OCI-LY1 (cell line): ENCODE measurements around the gene GHRH.

Experiments
- H2AFZ ChIP-seq: fragments of 200-600 bp; sonication (generic), shearing (Covaris generic); 2 replicates; pipeline ENCODE4 v1.6.0; 2014; ENCODE audit warnings: antibody characterized with exemption, mild to moderate bottlenecking, low read length
- H3F3A ChIP-seq: fragments of 200-600 bp; sonication (generic), shearing (Covaris generic); 2 replicates; pipeline ENCODE4 v1.6.0; 2014; ENCODE audit warnings: mild to moderate bottlenecking, antibody characterized with exemption, low read length, moderate library complexity; ENCODE audit not compliant: insufficient read depth
- H3K27ac ChIP-seq: fragments of 200-600 bp; sonication (generic); 2 replicates; pipeline ENCODE4 v1.5.1; 2014; ENCODE audit warnings: low read length, mixed run types, mild to moderate bottlenecking, low read depth; ENCODE audit not compliant: poor library complexity, severe bottlenecking
- H3K27me3 ChIP-seq: fragments of 200-600 bp; sonication (generic); 2 replicates; pipeline ENCODE4 v1.6.0; 2014; ENCODE audit warnings: antibody characterized with exemption, mild to moderate bottlenecking, low read length, moderate library complexity; ENCODE audit not compliant: insufficient read depth
- H3K36me3 ChIP-seq: fragments of 200-600 bp; sonication (generic); 2 replicates; pipeline ENCODE4 v1.6.1; 2014; ENCODE audit warnings: mild to moderate bottlenecking, antibody characterized with exemption, low read length, moderate library complexity, mixed read lengths; ENCODE audit not compliant: insufficient read depth
- H3K4me1 ChIP-seq: fragments of 200-600 bp; sonication (generic); 2 replicates; pipeline ENCODE4 v1.5.1; 2014; ENCODE audit warnings: mild to moderate bottlenecking, low read length, moderate library complexity; ENCODE audit not compliant: insufficient read depth, severe bottlenecking
- H3K4me2 ChIP-seq: fragments of 200-600 bp; sonication (generic), shearing (Covaris generic); 2 replicates; pipeline ENCODE4 v1.6.1; 2014; ENCODE audit warnings: low read length
- H3K4me3 ChIP-seq: fragments of 200-600 bp; sonication (generic); 2 replicates; pipeline ENCODE4 v1.5.1; 2014; ENCODE audit warnings: low read length, low read depth, mild to moderate bottlenecking, mixed read lengths; ENCODE audit not compliant: poor library complexity, severe bottlenecking
- H3K79me2 ChIP-seq: fragments of 200-600 bp; shearing (Covaris generic); 2 replicates; pipeline ENCODE4 v1.6.1; 2016; ENCODE audit warnings: mixed run types, low read length, mixed read lengths; ENCODE audit not compliant: insufficient read depth
- H3K9ac ChIP-seq: fragments of 200-600 bp; sonication (generic), shearing (Covaris generic); 2 replicates; pipeline ENCODE4 v1.6.1; 2014; ENCODE audit warnings: mild to moderate bottlenecking, low read length, mixed read lengths
- H3K9me2 ChIP-seq: fragments of 200-600 bp; sonication (generic), shearing (Covaris generic); 2 replicates; pipeline ENCODE4 v1.6.1; 2014; ENCODE audit warnings: low read depth, mild to moderate bottlenecking, low read length, mixed read lengths
- H3K9me3 ChIP-seq: fragments of 200-600 bp; shearing (Covaris generic); 2 replicates; pipeline ENCODE4 v1.6.1; 2014; ENCODE audit warnings: low read length, mixed read lengths
- H4K20me1 ChIP-seq: fragments of 200-600 bp; sonication (generic), shearing (Covaris generic); 2 replicates; pipeline ENCODE4 v1.6.0; 2016; ENCODE audit warnings: mild to moderate bottlenecking, low read length; ENCODE audit not compliant: insufficient read depth
- CTCF ChIP-seq: fragments of 200-600 bp; sonication (generic), shearing (Covaris generic); IDR thresholded peaks from 2 replicates; pipeline ENCODE4 v1.5.1; 2017; ENCODE audit warnings: mild to moderate bottlenecking, antibody characterized with exemption, low read length, moderate library complexity, mixed read lengths
- EZH2 ChIP-seq: fragments of 200-600 bp; sonication (generic), shearing (Covaris generic); IDR thresholded peaks from 2 replicates; pipeline ENCODE4 v1.8.0; 2017; ENCODE audit warnings: borderline replicate concordance, mixed run types, mild to moderate bottlenecking, antibody characterized with exemption, low read length, moderate library complexity, mixed read lengths

GHRH gene

GRCh38 chr20:37266940-37267666 lies 5.5 kb upstream of the GHRH start:
- Histone ChIP-seq H3K4me3 (no peak overlapping the region), H3K27ac (no peak overlapping the region), H3K27me3 (peaks cover 4% of the 10 kb centered on the region; the same call in 1 of the 2 replicates), H3K9ac (no peak overlapping the region), H3K9me3 (no peaks in the 10 kb centered on the region), H3K9me2 (no peaks in the 10 kb centered on the region), H3K4me2 (no peak overlapping the region), H3K36me3 (no peaks in the 10 kb centered on the region), H3K4me1 (no peaks in the 10 kb centered on the region), H3F3A (no peaks in the 10 kb centered on the region), H3K79me2 (no peaks in the 10 kb centered on the region), H2AFZ (no peak overlapping the region), H4K20me1 (no peaks in the 10 kb centered on the region)
- TF ChIP-seq EZH2 (no peak), CTCF (no peak)

GRCh38 chr20:37265152-37265551 lies 3.5 kb upstream of the GHRH start:
- peaks cover 4% of the 10 kb centered on the region; the same call in 1 of the 2 replicates for H3K27me3 ChIP-seq
- no peak overlapping the region for H2AFZ ChIP-seq
- H3F3A ChIP-seq = no peaks in the 10 kb centered on the region
- H3K27ac ChIP-seq = no peak overlapping the region
- H3K9me3 ChIP-seq = no peaks in the 10 kb centered on the region
- no peaks in the 10 kb centered on the region for H3K36me3 ChIP-seq
- H3K9me2 ChIP-seq = no peaks in the 10 kb centered on the region
- no peaks in the 10 kb centered on the region for H3K79me2 ChIP-seq
- no peak for TF ChIP-seq EZH2
- H3K9ac ChIP-seq = no peak overlapping the region
- H4K20me1 ChIP-seq = no peaks in the 10 kb centered on the region
- no peak overlapping the region for H3K4me3 ChIP-seq
- no peaks in the 10 kb centered on the region for H3K4me1 ChIP-seq
- no peak overlapping the region for H3K4me2 ChIP-seq

- no peak overlapping the region for H3K4me2 ChIP-seq
- H3K4me3 ChIP-seq = no peak overlapping the region
- H3K36me3 ChIP-seq = no peaks in the 10 kb centered on the region
- H2AFZ ChIP-seq = no peak overlapping the region
- no peaks in the 10 kb centered on the region for H4K20me1 ChIP-seq
- no peaks in the 10 kb centered on the region for H3K9me3 ChIP-seq
- H3K4me1 ChIP-seq = no peaks in the 10 kb centered on the region
- H3K9ac ChIP-seq = no peak overlapping the region
- H3K27me3 ChIP-seq = peaks cover 9% of the 10 kb centered on the region
- H3K9me2 ChIP-seq = no peaks in the 10 kb centered on the region
- TF ChIP-seq EZH2 (no peak), CTCF (no peak)
- no peaks in the 10 kb centered on the region for H3K79me2 ChIP-seq
- H3K27ac ChIP-seq = no peak overlapping the region
- no peaks in the 10 kb centered on the region for H3F3A ChIP-seq
Observed at GRCh38 chr20:37263686-37264085, 2.1 kb upstream of the GHRH start.

GRCh38 chr20:37262505-37262904 lies 891 bp upstream of the GHRH start:
- Histone ChIP-seq H3K9me2 (no peaks in the 10 kb centered on the region), H3K4me2 (no peak overlapping the region), H3K9me3 (no peaks in the 10 kb centered on the region), H4K20me1 (no peaks in the 10 kb centered on the region), H3F3A (no peaks in the 10 kb centered on the region), H3K27ac (no peak overlapping the region), H2AFZ (no peak overlapping the region), H3K27me3 (peaks cover 9% of the 10 kb centered on the region), H3K4me1 (no peaks in the 10 kb centered on the region), H3K9ac (no peak overlapping the region), H3K36me3 (no peaks in the 10 kb centered on the region), H3K4me3 (no peak overlapping the region), H3K79me2 (no peaks in the 10 kb centered on the region)
- TF ChIP-seq CTCF = no peak
- TF ChIP-seq EZH2 = no peak
